Neural crest cell (in vitro differentiated cells): ENCODE measurements around the gene IFT122. TPM values are rescaled to one million over a fixed set of nuclear protein-coding genes. Genes with fewer than 3 reads are reported as not detected.

Experiments
- DNase-seq: peaks from one replicate; pipeline ENCODE4 v3.0.0; 2021; ENCODE audit warnings: low read depth, mixed read lengths, low spot score
- H3K27ac Mint-ChIP-seq: one replicate; pipeline ENCODE4 v1.8.0; 2021; ENCODE audit warnings: mild to moderate bottlenecking, mixed read lengths; ENCODE audit not compliant: unreplicated experiment
- H3K27me3 Mint-ChIP-seq: 2 replicates; pipeline ENCODE4 v1.8.0; 2021; ENCODE audit warnings: low read depth, mild to moderate bottlenecking, mixed read lengths
- H3K36me3 Mint-ChIP-seq: 2 replicates; pipeline ENCODE4 v1.8.0; 2021; ENCODE audit warnings: low read depth, mild to moderate bottlenecking, mixed read lengths
- H3K4me1 Mint-ChIP-seq: 2 replicates; pipeline ENCODE4 v1.8.0; 2021; ENCODE audit warnings: mixed read lengths
- H3K4me3 Mint-ChIP-seq: one replicate; pipeline ENCODE4 v1.8.0; 2021; ENCODE audit warnings: mild to moderate bottlenecking, mixed read lengths
- H3K9me3 Mint-ChIP-seq: 2 replicates; pipeline ENCODE4 v1.8.0; 2021; ENCODE audit warnings: mixed read lengths
- total RNA-seq: library from RNA; stranded (reverse); gene quantifications from 2 replicates; pipeline ENCODE4 v1.2.1, GENCODE V29; 2021
- TF ChIP-seq, protein P1 (sequence below): fragments of 200-600 bp; sonication (generic); conservative IDR thresholded peaks from 2 replicates; pipeline ENCODE4 v1.5.0; 2021; ENCODE audit warnings: antibody characterized with exemption, mild to moderate bottlenecking

The IFT122 gene
- total RNA-seq, 1 donor from 2014 or later, result 44.9 TPM

DNA sequence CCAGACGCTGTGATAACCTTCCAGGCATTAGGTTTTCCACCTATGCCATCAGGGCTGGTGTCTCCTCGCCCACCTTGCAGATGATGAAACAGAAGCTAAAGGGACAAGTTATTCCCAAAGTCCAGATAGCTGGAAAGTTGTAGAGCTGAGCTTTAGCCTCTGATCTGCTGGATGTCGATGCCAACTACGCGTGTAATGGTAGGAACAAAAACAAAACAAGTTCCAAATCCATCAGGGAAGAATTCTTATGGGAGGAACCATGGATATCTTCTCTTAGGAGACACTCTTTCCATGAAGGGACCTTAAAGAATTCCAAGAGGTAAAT is 60.3 kb downstream of the IFT122 start:
- Mint-ChIP-seq H3K27ac (peak overlapping the region; percentile 17), H3K4me1 (peaks cover 6% of the 10 kb centered on the region), H3K4me3 (no peak overlapping the region), H3K9me3 (no peaks in the 10 kb centered on the region), H3K36me3 (peaks cover 7% of the 10 kb centered on the region), H3K27me3 (no peaks in the 10 kb centered on the region)
- no peak for DNase-seq
- TF ChIP-seq, protein P1, sequence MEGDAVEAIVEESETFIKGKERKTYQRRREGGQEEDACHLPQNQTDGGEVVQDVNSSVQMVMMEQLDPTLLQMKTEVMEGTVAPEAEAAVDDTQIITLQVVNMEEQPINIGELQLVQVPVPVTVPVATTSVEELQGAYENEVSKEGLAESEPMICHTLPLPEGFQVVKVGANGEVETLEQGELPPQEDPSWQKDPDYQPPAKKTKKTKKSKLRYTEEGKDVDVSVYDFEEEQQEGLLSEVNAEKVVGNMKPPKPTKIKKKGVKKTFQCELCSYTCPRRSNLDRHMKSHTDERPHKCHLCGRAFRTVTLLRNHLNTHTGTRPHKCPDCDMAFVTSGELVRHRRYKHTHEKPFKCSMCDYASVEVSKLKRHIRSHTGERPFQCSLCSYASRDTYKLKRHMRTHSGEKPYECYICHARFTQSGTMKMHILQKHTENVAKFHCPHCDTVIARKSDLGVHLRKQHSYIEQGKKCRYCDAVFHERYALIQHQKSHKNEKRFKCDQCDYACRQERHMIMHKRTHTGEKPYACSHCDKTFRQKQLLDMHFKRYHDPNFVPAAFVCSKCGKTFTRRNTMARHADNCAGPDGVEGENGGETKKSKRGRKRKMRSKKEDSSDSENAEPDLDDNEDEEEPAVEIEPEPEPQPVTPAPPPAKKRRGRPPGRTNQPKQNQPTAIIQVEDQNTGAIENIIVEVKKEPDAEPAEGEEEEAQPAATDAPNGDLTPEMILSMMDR, result no peak

DNA sequence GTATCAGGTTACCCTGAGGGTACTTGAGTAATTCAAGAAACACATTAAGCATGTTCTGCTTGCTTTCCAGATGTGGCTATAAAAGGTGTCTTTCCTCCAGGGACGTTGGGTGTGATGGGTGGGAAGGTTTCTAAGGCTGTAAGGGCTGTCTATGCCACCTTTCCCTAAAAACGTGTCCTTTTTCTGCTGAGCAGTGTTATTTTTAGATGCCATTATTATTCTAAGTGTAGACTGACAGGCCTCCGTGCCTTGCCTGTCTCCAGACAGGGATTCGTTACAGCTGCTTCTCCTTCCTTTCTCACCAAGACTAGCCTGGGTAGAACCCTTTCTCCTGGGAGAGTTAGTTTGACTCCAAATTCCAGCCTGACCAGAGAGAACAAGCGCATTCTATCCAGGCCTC is 61.6 kb downstream of the IFT122 start:
- TF ChIP-seq, protein P1, result no peak
- H3K27ac Mint-ChIP-seq, result no peak overlapping the region
- H3K4me3 Mint-ChIP-seq, result no peak overlapping the region
- no peaks in the 10 kb centered on the region for H3K27me3 Mint-ChIP-seq
- H3K36me3 Mint-ChIP-seq, result peaks cover 7% of the 10 kb centered on the region
- H3K9me3 Mint-ChIP-seq, result no peaks in the 10 kb centered on the region
- DNase-seq, result no peak
- H3K4me1 Mint-ChIP-seq, result peaks cover 6% of the 10 kb centered on the region

DNA sequence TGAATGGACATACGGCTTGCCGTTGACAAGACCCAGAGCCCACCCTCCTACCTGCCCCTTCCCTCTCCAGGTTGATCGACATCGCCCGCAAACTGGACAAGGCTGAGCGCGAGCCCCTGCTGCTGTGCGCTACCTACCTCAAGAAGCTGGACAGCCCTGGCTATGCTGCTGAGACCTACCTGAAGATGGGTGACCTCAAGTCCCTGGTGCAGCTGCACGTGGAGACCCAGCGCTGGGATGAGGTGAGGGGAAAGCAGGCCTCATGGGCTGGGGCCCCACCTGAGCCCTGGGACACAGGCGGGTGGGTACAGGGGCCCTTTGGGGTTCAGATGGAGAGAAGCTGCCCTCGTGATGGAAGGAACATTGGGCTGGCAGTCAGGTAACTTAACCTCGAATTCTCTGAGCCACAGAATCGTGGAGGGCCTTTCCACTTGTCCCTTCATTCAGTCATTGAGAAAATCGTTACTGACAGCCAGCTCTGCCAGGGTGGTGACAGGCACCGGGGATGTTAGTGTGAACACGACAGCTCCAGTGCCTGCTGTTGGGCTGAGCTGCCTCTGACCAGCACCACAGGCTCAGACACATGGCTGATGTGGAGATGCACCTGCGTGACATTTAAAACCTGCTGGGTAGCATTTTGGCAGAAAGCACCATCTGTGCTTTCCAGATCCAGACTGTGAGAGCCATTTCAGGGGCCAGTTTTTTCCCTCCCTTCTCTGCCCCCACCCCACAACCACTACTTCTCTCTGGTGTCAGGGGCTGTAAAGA is 62.8 kb downstream of the IFT122 start:
- DNase-seq, result no peak
- Mint-ChIP-seq H3K4me1 (peaks cover 6% of the 10 kb centered on the region), H3K27ac (no peak overlapping the region), H3K27me3 (no peaks in the 10 kb centered on the region), H3K9me3 (no peaks in the 10 kb centered on the region), H3K36me3 (peaks cover 7% of the 10 kb centered on the region), H3K4me3 (no peak overlapping the region)
- TF ChIP-seq, protein P1, result no peak

DNA sequence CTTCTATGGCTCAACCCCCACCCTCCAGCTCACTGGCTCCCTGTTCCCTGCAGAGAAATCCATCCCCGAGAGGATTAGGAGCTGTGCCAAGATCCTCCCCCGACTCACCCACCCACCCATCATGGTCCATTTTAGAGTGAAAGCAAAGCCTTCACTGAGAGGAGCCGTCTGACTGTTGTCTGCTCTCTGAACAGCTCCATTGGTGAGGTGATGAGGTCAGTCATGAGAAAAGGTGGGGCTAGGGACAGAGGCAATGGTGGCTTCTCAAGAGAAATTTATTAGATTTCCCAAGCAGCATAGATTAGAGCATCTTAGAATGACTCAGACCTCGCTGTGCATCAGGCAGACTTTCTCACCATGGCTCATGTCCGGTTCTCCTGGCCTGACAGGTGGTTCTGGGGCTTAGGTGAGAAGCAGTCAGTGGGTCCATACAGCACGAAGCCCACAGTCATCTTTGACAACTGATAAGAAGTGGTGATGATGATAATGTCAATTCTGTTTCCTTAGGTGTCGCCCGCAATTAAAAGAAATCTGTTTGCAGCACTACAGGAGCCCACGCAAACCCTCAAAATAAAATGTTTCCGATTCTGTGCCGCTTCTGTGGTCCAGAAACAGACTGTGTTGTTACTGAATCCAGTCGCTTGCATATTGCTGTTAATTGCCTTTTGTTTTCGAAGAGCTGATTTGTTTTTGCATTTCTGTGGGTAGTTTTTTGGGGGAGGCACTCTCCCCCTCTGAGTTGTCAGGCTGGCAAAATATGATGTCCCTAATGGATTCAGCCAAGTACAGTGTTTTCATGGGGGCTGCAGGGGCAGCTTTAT is 63.7 kb downstream of the IFT122 start:
- no peak overlapping the region for H3K4me3 Mint-ChIP-seq
- DNase-seq, result no peak
- H3K27me3 Mint-ChIP-seq, result no peaks in the 10 kb centered on the region
- peaks cover 6% of the 10 kb centered on the region for H3K4me1 Mint-ChIP-seq
- TF ChIP-seq, protein P1, result no peak
- peaks cover 7% of the 10 kb centered on the region for H3K36me3 Mint-ChIP-seq
- no peaks in the 10 kb centered on the region for H3K9me3 Mint-ChIP-seq
- H3K27ac Mint-ChIP-seq, result no peak overlapping the region

DNA sequence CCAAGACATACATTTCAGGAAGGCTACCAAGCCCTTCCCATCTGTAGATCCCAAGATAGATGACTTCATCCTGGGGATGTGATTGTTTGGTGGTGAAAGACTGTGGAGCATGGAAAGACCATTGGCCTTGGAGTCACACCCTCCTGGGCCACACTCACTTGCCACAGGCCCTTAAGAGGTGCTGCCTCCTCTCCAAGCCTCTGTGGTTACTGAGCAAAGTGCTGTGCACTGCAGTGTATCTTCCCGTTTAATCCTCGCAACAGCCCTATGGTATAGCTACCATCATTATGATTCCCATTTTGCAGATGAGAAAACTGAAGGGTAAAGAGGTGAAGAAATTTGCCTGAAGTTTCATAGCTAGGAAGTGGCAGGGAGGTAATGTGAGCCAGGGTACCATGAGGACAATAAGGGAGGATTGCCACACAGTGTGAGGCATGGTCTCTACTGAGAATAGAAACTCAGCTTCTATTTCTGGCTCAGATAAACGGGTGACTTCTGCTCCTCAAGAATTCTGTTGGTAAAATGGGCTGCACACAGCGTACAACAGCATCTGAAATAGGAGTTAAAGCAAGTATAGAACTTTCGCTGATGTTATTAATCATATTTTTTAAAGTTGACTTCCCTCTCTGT is 64.6 kb downstream of the IFT122 start:
- H3K4me3 Mint-ChIP-seq, result no peak overlapping the region
- TF ChIP-seq, protein P1, result no peak
- DNase-seq, result no peak
- no peak overlapping the region for H3K27ac Mint-ChIP-seq
- no peaks in the 10 kb centered on the region for H3K27me3 Mint-ChIP-seq
- H3K9me3 Mint-ChIP-seq, result no peaks in the 10 kb centered on the region
- H3K36me3 Mint-ChIP-seq, result peaks cover 7% of the 10 kb centered on the region
- H3K4me1 Mint-ChIP-seq, result no peaks in the 10 kb centered on the region
